Superior temporal gyrus (tissue), 1 donor: ENCODE results near the gene PTPN4.

Source experiments
- DNase-seq: peaks from one replicate; pipeline ENCODE4 v3.0.0-alpha.2; 2016; ENCODE audit errors: extremely low spot score

The PTPN4 gene

GRCh38 chr2:119732601-119733164, 27.0 kb upstream of the PTPN4 start:
- no peak for DNase-seq

GRCh38 chr2:119734047-119734446, 25.7 kb upstream of the PTPN4 start:
- no peak for DNase-seq

DNA sequence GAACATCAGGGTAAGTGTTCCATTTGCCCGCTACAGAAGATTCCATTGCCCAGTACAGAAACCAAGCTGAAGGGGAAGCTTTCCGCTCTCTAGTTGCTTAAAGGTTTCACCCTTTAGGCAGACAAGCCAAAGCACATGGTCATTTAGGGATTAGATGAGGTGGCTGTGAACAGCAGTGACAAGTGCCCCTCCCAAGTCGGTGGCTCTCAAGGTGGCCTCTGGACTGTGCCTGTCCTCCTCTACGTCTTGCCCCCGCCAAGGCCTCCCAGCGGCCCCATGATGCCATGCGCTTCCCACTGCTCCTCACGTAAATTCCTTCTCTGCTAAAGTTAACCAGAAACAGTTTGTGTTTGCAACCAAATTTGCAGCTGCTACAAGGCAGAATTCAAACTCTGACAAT, 24.2 kb upstream of the PTPN4 start:
- no peak for DNase-seq

GRCh38 chr2:119736021-119736420, 23.7 kb upstream of the PTPN4 start:
- no peak for DNase-seq

DNA sequence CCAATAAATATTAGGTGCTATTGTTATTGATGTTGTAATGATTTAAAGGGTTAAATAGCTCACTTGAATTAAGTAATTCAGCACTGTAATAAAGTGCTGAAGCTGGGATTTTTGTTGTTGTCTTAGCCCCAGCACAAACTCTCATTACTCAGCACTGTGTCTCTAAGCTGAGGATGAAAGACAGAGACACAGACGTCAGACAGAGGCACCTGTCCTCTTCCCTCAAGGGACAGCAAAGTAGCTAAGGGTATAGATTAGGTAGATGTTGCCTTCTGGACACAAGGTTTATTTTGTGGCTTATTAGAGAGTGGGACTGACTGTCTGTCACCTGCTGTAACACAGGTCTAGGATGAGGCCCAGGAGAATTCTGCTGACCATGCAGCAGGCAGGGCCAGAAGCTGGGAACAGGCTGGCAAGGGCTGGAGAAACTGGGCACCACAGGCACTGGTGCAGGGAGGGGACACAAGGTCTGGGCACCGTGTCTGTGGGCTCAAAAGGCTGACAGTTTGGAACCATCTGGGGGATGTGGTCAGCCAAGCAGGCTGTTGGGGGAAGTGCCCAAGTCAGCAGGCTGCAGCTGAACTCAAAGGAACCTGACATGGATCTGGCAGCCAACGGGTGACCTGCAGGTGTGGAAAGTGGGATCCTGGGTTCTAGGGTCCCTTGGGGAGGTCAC, 20.0 kb upstream of the PTPN4 start:
- DNase-seq, result no peak

DNA sequence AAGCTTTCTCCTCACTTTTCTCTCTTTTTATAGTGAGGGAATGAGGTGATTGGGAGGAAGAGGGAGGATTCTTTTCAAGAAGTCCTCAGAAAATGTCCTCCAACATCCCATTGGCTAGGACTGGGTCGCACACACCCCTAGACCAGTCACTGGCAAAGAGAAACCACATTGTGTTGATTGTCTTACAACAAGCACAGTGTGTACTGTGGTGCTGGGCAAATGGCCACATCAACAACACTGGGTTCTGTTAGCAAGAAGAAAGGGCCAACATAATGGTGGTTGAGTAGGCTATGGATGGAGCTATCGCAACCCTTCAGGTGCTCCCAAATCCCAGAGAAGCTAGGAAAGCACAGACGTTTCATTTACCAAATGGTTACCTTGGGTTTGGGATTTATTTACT, 18.7 kb upstream of the PTPN4 start:
- peak; percentile 79 for DNase-seq

GRCh38 chr2:119741868-119742267, 17.9 kb upstream of the PTPN4 start:
- no peak for DNase-seq

- no peak for DNase-seq
Measured at GRCh38 chr2:119744335-119744939, 15.3 kb upstream of the PTPN4 start.

DNA sequence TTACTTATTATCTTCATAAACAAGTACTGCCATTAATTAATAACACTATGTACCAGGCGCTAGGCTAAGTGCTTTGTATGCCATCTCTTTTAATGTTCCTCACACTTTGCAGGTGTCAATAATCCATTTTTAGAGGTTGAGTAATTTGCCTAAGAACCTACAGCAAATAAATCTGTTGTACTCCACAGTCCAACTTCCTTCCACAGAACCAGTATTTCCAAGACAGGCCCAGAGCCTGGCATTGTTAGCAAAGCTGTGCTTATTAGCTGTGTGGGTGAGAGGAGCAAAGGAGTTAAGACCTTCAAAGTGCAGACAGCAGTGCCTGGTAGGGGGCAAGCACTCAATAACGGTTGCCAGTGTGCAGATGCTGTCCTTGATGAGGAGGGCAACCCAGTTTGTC, 14.2 kb upstream of the PTPN4 start:
- no peak for DNase-seq

DNA sequence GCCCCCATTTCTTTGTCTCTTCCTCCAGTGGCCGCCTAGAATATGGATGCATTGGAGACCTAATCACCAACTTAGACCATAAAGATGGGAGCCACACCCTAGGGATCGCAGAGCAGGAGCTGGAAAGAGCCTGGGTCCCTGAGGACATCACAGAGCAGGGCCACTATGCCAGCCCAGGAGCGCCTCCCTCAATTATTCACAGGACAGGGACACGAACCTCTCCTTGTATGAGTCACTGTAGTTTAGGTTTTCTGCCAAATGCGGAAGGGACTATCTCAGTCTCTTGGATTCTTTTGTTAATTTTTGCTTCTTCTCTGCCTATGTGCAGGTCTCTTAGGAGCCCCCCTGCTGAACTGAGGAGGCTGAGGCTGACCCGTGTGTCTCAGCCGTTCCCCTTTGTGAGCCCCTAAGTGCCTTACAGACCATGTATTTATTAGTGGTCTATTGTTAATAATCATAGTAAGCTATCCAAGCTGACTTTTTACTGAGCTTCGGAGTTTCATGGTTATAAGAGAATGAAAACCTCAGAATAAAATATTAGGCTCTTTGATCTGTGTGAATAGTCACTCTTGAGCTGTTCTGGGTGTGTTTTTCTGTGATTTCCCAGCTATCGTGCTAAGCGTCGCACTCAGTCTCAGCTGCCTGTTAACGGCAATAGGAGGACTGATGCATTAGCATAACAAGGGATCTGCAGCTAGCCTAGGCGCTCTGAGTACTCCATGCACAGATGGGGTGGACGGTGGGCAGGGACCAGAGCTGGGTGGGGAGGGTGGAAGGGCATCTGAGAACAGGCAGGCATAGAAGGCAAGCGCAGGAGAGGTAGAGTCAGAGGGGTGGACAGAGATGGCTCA, 12.7 kb upstream of the PTPN4 start:
- DNase-seq, result no peak

DNA sequence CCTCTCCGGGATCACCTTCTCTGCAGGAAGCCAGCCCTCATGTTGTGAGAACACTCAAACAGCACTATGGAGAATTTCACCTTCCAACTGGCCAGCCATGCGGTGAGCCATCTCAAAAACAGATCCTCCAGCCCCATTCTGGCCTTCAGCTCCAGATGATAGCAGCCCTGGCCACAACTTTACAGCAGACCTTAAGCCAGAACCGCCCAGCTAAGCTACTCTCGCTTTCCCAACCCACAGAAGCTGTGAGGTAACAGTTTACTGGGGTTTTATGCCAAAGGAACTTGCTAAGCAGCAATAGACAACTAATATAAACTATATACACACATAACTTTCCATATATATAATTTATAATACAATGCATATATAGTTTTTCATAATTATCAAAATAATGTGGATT, 11.6 kb upstream of the PTPN4 start:
- DNase-seq, result no peak

DNA sequence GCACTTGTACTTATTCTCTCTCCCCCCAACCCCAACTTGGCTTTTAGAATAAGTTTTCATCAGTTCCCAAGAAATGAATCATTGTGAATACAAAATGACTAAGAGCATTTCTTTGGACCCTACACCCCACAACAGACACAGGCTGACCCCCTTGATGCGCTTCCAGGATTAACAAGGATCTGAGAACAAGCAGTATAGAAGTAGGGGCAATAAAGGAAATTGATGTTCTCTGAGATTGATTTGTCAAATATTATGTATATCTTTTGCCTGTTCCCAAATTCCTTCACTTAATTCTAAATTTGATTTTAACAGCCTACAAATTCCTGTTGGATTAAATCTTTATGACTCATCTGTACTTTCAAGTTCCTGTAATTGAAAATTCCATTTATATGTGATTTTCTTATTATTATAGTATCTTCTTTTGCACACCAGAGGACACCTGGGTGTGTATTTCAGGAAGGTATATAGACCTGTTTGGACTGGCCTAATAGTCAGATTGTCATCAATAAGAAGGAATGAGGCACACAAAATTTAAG, 10.2 kb upstream of the PTPN4 start:
- DNase-seq, result no peak

DNA sequence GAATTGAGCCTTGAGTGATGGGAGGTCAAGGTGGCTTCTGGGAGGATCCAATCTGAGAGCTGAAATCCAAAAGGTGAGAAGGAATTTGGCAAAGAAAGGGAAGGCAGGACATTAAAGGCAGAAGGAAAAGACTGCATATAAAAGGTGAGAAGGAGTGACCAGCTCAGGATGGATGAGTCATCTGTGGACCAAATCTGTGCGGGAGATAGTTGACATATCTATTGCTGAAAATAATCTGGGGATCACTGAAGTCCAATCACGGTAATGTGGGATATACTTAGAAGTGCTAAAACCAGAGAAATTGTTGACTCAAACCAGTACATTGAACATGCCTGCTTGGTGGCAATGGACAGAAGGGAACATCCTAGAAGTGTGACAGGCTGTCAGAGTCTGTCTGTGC, 8.0 kb upstream of the PTPN4 start:
- no peak for DNase-seq

DNA sequence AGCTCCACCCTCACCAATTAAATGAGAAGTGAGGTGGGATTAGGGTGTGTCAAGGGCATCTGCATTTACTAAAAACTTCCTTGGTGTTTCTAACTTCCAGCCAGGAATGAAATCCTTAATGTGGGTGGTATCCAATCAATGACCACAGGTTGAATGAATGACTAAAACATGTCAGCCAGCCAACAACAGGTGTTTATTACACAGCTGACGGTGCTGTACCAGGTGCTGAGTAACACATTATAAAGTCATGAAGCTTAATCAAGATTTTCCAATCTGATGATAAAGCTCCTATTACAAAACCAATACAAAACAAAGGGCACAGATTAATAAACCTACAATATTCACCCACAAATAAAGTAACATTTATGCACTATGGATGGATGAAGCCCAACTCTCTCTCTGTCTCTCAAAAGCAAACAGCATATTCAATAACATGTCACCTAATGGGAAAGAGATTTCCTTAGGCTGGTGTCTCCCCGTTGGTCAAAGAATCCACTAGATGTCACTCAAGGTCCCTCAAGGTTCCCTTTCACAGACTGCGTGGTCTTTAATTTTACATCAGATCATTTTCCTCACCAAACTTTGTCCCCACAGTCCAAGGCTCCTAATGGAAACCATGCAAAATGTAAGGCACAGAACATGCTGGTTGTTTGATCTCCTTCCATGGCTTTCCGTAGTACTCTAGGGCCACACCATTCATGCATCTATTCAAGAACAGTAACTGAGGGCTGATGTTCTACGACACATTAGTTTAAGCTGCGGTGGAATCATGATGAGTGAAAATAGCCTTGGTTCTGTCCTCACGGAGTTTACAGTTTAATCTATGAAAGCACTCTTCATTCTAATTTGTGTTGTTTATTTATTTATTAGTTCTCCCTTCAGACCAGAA, 6.4 kb upstream of the PTPN4 start:
- DNase-seq, result peak; percentile 76

- DNase-seq, result no peak
Measured at GRCh38 chr2:119753930-119754321, 5.8 kb upstream of the PTPN4 start.

GRCh38 chr2:119755906-119756305, 3.8 kb upstream of the PTPN4 start:
- DNase-seq, result no peak

- DNase-seq, result no peak
Measured at GRCh38 chr2:119756837-119757236, 2.9 kb upstream of the PTPN4 start.

DNA sequence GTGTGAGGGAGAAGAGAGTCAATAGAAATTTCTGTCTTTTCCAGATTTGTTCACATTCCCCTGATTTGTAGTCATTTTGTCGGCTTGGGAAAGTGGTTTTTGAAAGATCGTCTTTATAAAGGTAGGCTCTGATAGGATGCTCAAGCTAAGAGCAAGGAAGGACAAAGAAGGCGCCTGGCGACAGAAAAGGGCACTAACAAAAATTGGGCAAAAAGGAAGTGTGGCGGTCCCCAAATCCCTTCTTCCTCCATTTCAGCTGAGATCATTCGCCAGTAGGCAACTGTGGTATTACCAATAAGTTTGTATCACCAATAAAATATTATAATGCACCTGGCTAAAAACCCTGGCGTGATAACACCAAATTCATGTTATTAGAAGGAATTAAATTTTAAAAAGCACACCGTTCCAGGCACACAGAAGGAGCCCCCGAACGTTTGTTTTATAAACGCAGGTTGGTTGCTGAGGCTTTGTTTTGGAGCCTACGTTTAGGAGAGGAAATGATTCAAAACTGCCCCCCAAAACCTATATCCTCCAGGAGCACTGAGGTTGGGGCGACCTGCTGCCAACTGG, 756 bp upstream of the PTPN4 start:
- DNase-seq, result peak; percentile 70

DNA sequence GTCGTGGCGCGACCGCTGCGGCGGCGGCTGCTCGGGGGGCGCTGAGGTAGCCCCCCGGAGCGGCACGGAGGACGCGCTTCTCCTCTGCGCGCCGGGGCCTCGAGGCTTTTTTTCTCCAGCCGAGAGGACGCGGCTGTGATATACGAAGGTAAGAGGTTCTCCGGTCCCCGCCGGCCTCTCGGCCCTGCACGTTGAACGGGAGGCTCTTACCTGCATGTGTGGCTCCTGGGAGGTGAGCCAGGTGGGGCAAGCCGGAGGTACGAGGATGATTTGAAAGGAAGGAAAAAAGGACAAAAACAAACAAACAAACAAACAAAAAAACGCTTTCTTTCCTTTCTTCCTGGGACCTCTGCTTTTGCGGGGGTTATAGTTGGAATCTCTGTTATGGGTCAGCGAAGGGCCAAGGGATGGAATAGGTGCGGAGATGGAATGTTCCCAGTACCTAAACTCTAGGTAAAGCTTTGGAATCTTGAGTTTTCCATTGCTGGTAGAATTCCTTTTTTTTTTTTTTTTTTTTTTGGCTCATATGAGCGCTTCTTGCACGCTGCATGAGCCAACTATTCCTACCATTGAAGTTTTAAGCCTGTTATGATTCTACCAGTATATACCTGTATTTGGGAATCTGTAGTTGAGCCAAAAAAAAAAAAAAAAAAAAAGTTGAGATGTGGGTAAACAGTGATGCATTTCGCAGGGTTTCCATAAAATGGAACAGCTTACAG, 674 bp downstream of the PTPN4 start:
- no peak for DNase-seq

- DNase-seq, result peak; percentile 65
Measured at GRCh38 chr2:119760956-119761275, 1.2 kb downstream of the PTPN4 start.
